ENCODE data around the gene UBE2D4.
A peak's percentile ranks its signal among the peaks of the same experiment; 100 is the strongest.

UBE2D4 gene

GRCh38 chr7:43921423-43921822 is 4.8 kb upstream of the UBE2D4 start:
- Mint-ChIP-seq H3K4me1 (peaks cover 5% of the 10 kb centered on the region), H3K9me3 (peaks cover 3% of the 10 kb centered on the region), H3K27ac (no peak overlapping the region), H3K4me3 (no peak overlapping the region), H3K36me3 (ENCODE audit: low read depth) (peaks cover 22% of the 10 kb centered on the region), H3K27me3 (ENCODE audit: low read depth, poor library complexity) (peaks cover 20% of the 10 kb centered on the region)
- no peak for DNase-seq
- TF ChIP-seq CTCF (IDR thresholded peaks at IDR 0.05) = no peak

- no peak overlapping the region for H3K27ac Mint-ChIP-seq
- H3K4me3 Mint-ChIP-seq = no peak overlapping the region
- peaks cover 3% of the 10 kb centered on the region for H3K9me3 Mint-ChIP-seq
- peaks cover 11% of the 10 kb centered on the region for H3K4me1 Mint-ChIP-seq
- DNase-seq = no peak
- H3K27me3 Mint-ChIP-seq (ENCODE audit: low read depth, poor library complexity) = peaks cover 26% of the 10 kb centered on the region
- H3K36me3 Mint-ChIP-seq (ENCODE audit: low read depth) = peaks cover 22% of the 10 kb centered on the region
- TF ChIP-seq CTCF (IDR thresholded peaks at IDR 0.05) = no peak
Measured at GRCh38 chr7:43922726-43923125, 3.5 kb upstream of the UBE2D4 start.

- peaks cover 33% of the 10 kb centered on the region for H3K27me3 Mint-ChIP-seq (ENCODE audit: low read depth, poor library complexity)
- peaks cover 11% of the 10 kb centered on the region for H3K4me1 Mint-ChIP-seq
- TF ChIP-seq CTCF (IDR thresholded peaks at IDR 0.05) = no peak
- no peak for DNase-seq
- H3K9me3 Mint-ChIP-seq = peaks cover 6% of the 10 kb centered on the region
- H3K4me3 Mint-ChIP-seq = peak overlapping the region; percentile 86
- peaks cover 11% of the 10 kb centered on the region for H3K36me3 Mint-ChIP-seq (ENCODE audit: low read depth)
- H3K27ac Mint-ChIP-seq = no peak overlapping the region
Measured at GRCh38 chr7:43926798-43927123, 525 bp downstream of the UBE2D4 start.

GRCh38 chr7:43927810-43928209 is 1.6 kb downstream of the UBE2D4 start:
- peak overlapping the region; percentile 54 for H3K4me3 Mint-ChIP-seq

GRCh38 chr7:43929529-43930457 is 3.6 kb downstream of the UBE2D4 start:
- H3K27ac Mint-ChIP-seq = no peak overlapping the region
- no peak for DNase-seq
- H3K9me3 Mint-ChIP-seq = peaks cover 3% of the 10 kb centered on the region
- H3K36me3 Mint-ChIP-seq (ENCODE audit: low read depth) = peaks cover 5% of the 10 kb centered on the region
- no peak overlapping the region for H3K4me3 Mint-ChIP-seq
- H3K27me3 Mint-ChIP-seq (ENCODE audit: low read depth, poor library complexity) = peaks cover 17% of the 10 kb centered on the region
- TF ChIP-seq CTCF (IDR thresholded peaks at IDR 0.05) = no peak
- peaks cover 10% of the 10 kb centered on the region for H3K4me1 Mint-ChIP-seq

More at GRCh38 chr7:43927810-43928209, 1.6 kb downstream of the UBE2D4 start:
- Mint-ChIP-seq H3K36me3 (ENCODE audit: low read depth) (peaks cover 11% of the 10 kb centered on the region), H3K9me3 (peaks cover 6% of the 10 kb centered on the region), H3K27me3 (ENCODE audit: low read depth, poor library complexity) (peaks cover 27% of the 10 kb centered on the region), H3K4me1 (peaks cover 11% of the 10 kb centered on the region), H3K27ac (no peak overlapping the region)
- DNase-seq = no peak
- no peak for TF ChIP-seq CTCF (IDR thresholded peaks at IDR 0.05)

DNA sequence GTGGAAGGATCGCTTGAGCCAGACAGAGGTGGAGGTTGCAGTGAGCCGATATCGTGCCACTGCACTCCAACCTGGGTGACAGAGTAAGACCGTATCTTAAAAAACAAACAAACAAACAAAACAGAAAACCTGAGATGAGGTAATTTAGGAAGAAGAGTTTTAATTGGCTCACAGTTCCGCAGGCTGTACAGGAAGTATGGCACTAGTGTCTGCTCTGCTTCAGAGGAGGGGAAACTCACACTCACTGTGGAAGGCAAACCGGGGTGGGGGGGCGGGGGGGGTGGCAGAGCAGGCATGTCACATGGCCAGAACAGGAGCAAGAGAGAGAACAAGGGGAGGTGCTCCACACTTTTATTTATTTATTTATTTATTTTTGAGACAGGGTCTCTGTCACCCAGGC is 5.1 kb downstream of the UBE2D4 start:
- no peak for DNase-seq
- no peak overlapping the region for H3K4me3 Mint-ChIP-seq
- peaks cover 3% of the 10 kb centered on the region for H3K36me3 Mint-ChIP-seq (ENCODE audit: low read depth)
- H3K9me3 Mint-ChIP-seq = peaks cover 3% of the 10 kb centered on the region
- H3K27ac Mint-ChIP-seq = no peak overlapping the region
- no peak for TF ChIP-seq CTCF (IDR thresholded peaks at IDR 0.05)
- H3K4me1 Mint-ChIP-seq = peaks cover 6% of the 10 kb centered on the region
- peaks cover 17% of the 10 kb centered on the region for H3K27me3 Mint-ChIP-seq (ENCODE audit: low read depth, poor library complexity)

Measured in nephron progenitor cell (in vitro differentiated cells).